A549 (cell line): ENCODE results near the gene LLGL2. TPM values are rescaled to one million over a fixed set of nuclear protein-coding genes. Genes with fewer than 3 reads are reported as not detected.

Experiments used
- ATAC-seq, 2 experiments: fragments of 200-7000 bp in 1 of 2; fragments of >200 bp in 1 of 2; cut with Nextera tagmentation in 1 of 2; cut with Tn5 transposase in 1 of 2; 3 replicates each; pipeline versions ENCODE4 v1.8.0 to v1.9.1; 2018 to 2020; ENCODE audit warnings: mild to moderate bottlenecking in 1 of 2, moderate library complexity in 1 of 2
- CTCF ChIA-PET: fragments of 300-600 bp; sonication (Branson Sonifier 250); formaldehyde crosslinking; extraction: SDS; loops from one replicate; lab custom pipeline; 2021; ENCODE audit warnings: antibody characterized with exemption, inconsistent platforms; lab: Yijun Ruan, JAX
- POLR2A ChIA-PET: fragments of 350-600 bp; formaldehyde crosslinking; extraction: SDS; loops from one replicate; lab custom pipeline; 2021; ENCODE audit warnings: antibody characterized with exemption, inconsistent platforms; lab: Yijun Ruan, JAX
- DNase-seq, 2 experiments: peaks; one replicate each; pipeline versions ENCODE4 v3.0.0 to v3.0.0-alpha.2; 2011 to 2016; ENCODE audit warnings: low read depth in 1 of 2, low spot score in 1 of 2
- FAIRE-seq: peaks from 2 replicates; lab custom pipeline; 2011; peaks lifted over from hg19 to GRCh38; lab: Jason Lieb, UNC
- H3K27ac ChIP-seq, 2 experiments: fragments of >200 bp; sonication (Bioruptor Twin); formaldehyde crosslinking; 3 replicates each; pipeline ENCODE4 v1.5.1; 2016 to 2017
- H3K4me1 ChIP-seq: fragments of >200 bp; sonication (Bioruptor Twin); formaldehyde crosslinking; 3 replicates; pipeline ENCODE4 v1.6.1; 2016
- H3K4me2 ChIP-seq: fragments of >200 bp; sonication (Bioruptor Twin); formaldehyde crosslinking; 3 replicates; pipeline ENCODE4 v1.6.1; 2016
- H3K4me3 ChIP-seq: fragments of >200 bp; sonication (Bioruptor Twin); formaldehyde crosslinking; 3 replicates; pipeline ENCODE4 v1.5.1; 2016
- H3K9me3 ChIP-seq: fragments of >200 bp; sonication (Bioruptor Twin); formaldehyde crosslinking; 3 replicates; pipeline ENCODE4 v1.6.1; 2016
- CBX8 ChIP-seq: fragments of 200-600 bp; sonication (generic); IDR thresholded peaks from 2 replicates; pipeline ENCODE4 v1.6.1; 2016
- EHF ChIP-seq: fragments of 250-450 bp; sonication (Bioruptor Pico); IDR thresholded peaks from 2 replicates; pipeline ENCODE4 v1.5.0; 2020; ENCODE audit warnings: mild to moderate bottlenecking
- ESRRA ChIP-seq: fragments of 150-350 bp; IDR thresholded peaks from 2 replicates; pipeline ENCODE4 v1.6.1; 2014; ENCODE audit warnings: mild to moderate bottlenecking, low read length, borderline replicate concordance
- FOSB ChIP-seq: fragments of 250-450 bp; sonication (Bioruptor Pico); IDR thresholded peaks from 2 replicates; pipeline ENCODE4 v1.5.0; 2020; ENCODE audit warnings: mild to moderate bottlenecking, moderate library complexity
- HDAC2 ChIP-seq: fragments of 200-600 bp; sonication (generic); IDR thresholded peaks from 2 replicates; pipeline ENCODE4 v1.6.1; 2016
- HOXA7 ChIP-seq: fragments of 250-450 bp; sonication (Bioruptor Pico); IDR thresholded peaks from 2 replicates; pipeline ENCODE4 v1.5.0; 2020; ENCODE audit warnings: mild to moderate bottlenecking, moderate library complexity
- MAZ ChIP-seq: fragments of 150-350 bp; IDR thresholded peaks from 2 replicates; pipeline ENCODE4 v1.6.1; 2014; ENCODE audit warnings: antibody characterized with exemption, low read depth, low read length, borderline replicate concordance
- NFE2L2 ChIP-seq: fragments of 150-350 bp; conservative IDR thresholded peaks from 2 replicates; pipeline ENCODE4 v1.6.1; 2014; ENCODE audit warnings: low read length
- RCOR1 ChIP-seq: fragments of 150-350 bp; IDR thresholded peaks from 2 replicates; pipeline ENCODE4 v1.6.1; 2014; ENCODE audit warnings: antibody characterized with exemption, low read length, low read depth
- TP53 ChIP-seq: fragments of 250-450 bp; sonication (Bioruptor Pico); IDR thresholded peaks from 2 replicates; pipeline ENCODE4 v1.5.0; 2021; ENCODE audit warnings: mild to moderate bottlenecking, moderate library complexity
- ZC3H11A ChIP-seq: fragments of 450-650 bp; IDR thresholded peaks from 2 replicates; pipeline ENCODE4 v1.6.1; 2014; ENCODE audit warnings: antibody characterized with exemption, mild to moderate bottlenecking
- ZFP36 ChIP-seq: fragments of 450-650 bp; IDR thresholded peaks from 2 replicates; pipeline ENCODE4 v1.6.1; 2014; ENCODE audit warnings: borderline replicate concordance; ENCODE audit not compliant: partially characterized antibody
- WGBS: methylation state at CpG from one replicate; pipeline ENCODE4 v1.1.6; 2017; ENCODE audit errors: missing lambda C conversion rate; 5-methylcytosine and 5-hydroxymethylcytosine counted together
- polyA plus RNA-seq, 4 experiments: library from polyadenylated mRNA; depleted of rRNA in 3 of 4; stranded (reverse); fragments of >200 nt; fragmentation: RNase III in 1 of 4; extraction: RNeasy Plus Mini Kit Qiagen cat#74134 plus additional on column Dnase treatment in 1 of 4; gene quantifications; 2 replicates in 3 of 4; 3 replicates in 1 of 4; pipeline ENCODE4 v1.2.3, GENCODE V29; 2011 to 2017
- TF ChIP-seq, protein P1 (sequence below): fragments of 450-650 bp; IDR thresholded peaks from 2 replicates; pipeline ENCODE4 v1.6.1; 2014; ENCODE audit warnings: antibody characterized with exemption
- TF ChIP-seq, protein P2 (sequence below): IDR thresholded peaks from 2 replicates; pipeline ENCODE4 v1.6.1; 2012
- TF ChIP-seq, protein P3 (sequence below): fragments of 200-600 bp; sonication (generic); IDR thresholded peaks from 2 replicates; pipeline ENCODE4 v1.6.1; 2016; ENCODE audit warnings: antibody characterized with exemption, mild to moderate bottlenecking, moderate library complexity
- TF ChIP-seq, protein P4 (sequence below): fragments of >200 bp; sonication (Bioruptor Twin); formaldehyde crosslinking; IDR thresholded peaks from 3 replicates; pipeline ENCODE4 v1.6.1; 2016
- TF ChIP-seq, protein P5 (sequence below): fragments of >200 bp; sonication (Bioruptor Twin); formaldehyde crosslinking; IDR thresholded peaks from 3 replicates; pipeline ENCODE4 v1.5.1; 2016

Gene LLGL2
- polyA plus RNA-seq, 2 of the 4 experiments (the other 2 are of a cell fraction), result 18.9 to 35.0 TPM

DNA sequence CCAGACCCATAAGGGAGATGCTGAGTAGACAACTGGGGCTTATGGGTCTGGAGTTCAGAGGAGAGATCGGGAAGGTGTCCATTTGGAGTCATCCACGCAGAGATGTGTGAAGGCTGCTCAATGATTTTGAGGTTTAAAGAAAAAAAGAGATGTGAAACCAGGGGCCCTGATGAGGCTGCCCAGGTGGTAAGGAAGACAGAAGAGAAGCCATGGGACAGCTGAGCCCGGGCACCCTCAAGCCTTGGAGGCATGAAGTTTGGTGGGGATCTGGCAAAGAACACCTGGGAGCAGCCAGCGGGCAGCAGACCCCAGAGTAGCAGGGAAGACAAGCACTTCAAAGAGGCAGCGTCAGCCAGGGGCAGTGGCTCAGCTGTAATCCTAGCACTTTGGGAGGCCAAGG lies 41.3 kb downstream of the LLGL2 start:
- FAIRE-seq (no peak), DNase-seq (no peak), ATAC-seq (no peak)
- ChIA-PET POLR2A (no interaction called here), CTCF (interaction anchor here (0.9 to 2.6 kb wide), 6 partner anchors 10 to 66 kb away, joined by 3 to 11 read pairs (median 4); partner anchors contain the start of gene SMIM5)
- H3K27ac ChIP-seq, result no peak overlapping the region
- TF ChIP-seq HOXA7 (CRISPR knock-in tag) (no peak), RCOR1 (no peak), EHF (CRISPR knock-in tag) (no peak), FOSB (CRISPR knock-in tag) (no peak), CBX8 (no peak), HDAC2 (no peak), MAZ (no peak), NFE2L2 (no peak), TP53 (CRISPR knock-in tag) (no peak), ZC3H11A (no peak), ZFP36 (no peak), ESRRA (no peak)
- TF ChIP-seq, protein P1, sequence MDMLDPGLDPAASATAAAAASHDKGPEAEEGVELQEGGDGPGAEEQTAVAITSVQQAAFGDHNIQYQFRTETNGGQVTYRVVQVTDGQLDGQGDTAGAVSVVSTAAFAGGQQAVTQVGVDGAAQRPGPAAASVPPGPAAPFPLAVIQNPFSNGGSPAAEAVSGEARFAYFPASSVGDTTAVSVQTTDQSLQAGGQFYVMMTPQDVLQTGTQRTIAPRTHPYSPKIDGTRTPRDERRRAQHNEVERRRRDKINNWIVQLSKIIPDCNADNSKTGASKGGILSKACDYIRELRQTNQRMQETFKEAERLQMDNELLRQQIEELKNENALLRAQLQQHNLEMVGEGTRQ, result no peak
- TF ChIP-seq, protein P2, sequence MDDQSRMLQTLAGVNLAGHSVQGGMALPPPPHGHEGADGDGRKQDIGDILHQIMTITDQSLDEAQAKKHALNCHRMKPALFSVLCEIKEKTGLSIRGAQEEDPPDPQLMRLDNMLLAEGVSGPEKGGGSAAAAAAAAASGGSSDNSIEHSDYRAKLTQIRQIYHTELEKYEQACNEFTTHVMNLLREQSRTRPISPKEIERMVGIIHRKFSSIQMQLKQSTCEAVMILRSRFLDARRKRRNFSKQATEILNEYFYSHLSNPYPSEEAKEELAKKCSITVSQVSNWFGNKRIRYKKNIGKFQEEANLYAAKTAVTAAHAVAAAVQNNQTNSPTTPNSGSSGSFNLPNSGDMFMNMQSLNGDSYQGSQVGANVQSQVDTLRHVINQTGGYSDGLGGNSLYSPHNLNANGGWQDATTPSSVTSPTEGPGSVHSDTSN, result no peak
- TF ChIP-seq, protein P3, sequence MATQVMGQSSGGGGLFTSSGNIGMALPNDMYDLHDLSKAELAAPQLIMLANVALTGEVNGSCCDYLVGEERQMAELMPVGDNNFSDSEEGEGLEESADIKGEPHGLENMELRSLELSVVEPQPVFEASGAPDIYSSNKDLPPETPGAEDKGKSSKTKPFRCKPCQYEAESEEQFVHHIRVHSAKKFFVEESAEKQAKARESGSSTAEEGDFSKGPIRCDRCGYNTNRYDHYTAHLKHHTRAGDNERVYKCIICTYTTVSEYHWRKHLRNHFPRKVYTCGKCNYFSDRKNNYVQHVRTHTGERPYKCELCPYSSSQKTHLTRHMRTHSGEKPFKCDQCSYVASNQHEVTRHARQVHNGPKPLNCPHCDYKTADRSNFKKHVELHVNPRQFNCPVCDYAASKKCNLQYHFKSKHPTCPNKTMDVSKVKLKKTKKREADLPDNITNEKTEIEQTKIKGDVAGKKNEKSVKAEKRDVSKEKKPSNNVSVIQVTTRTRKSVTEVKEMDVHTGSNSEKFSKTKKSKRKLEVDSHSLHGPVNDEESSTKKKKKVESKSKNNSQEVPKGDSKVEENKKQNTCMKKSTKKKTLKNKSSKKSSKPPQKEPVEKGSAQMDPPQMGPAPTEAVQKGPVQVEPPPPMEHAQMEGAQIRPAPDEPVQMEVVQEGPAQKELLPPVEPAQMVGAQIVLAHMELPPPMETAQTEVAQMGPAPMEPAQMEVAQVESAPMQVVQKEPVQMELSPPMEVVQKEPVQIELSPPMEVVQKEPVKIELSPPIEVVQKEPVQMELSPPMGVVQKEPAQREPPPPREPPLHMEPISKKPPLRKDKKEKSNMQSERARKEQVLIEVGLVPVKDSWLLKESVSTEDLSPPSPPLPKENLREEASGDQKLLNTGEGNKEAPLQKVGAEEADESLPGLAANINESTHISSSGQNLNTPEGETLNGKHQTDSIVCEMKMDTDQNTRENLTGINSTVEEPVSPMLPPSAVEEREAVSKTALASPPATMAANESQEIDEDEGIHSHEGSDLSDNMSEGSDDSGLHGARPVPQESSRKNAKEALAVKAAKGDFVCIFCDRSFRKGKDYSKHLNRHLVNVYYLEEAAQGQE, result no peak
- TF ChIP-seq, protein P4, sequence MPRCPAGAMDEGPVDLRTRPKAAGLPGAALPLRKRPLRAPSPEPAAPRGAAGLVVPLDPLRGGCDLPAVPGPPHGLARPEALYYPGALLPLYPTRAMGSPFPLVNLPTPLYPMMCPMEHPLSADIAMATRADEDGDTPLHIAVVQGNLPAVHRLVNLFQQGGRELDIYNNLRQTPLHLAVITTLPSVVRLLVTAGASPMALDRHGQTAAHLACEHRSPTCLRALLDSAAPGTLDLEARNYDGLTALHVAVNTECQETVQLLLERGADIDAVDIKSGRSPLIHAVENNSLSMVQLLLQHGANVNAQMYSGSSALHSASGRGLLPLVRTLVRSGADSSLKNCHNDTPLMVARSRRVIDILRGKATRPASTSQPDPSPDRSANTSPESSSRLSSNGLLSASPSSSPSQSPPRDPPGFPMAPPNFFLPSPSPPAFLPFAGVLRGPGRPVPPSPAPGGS, result no peak
- TF ChIP-seq, protein P5, sequence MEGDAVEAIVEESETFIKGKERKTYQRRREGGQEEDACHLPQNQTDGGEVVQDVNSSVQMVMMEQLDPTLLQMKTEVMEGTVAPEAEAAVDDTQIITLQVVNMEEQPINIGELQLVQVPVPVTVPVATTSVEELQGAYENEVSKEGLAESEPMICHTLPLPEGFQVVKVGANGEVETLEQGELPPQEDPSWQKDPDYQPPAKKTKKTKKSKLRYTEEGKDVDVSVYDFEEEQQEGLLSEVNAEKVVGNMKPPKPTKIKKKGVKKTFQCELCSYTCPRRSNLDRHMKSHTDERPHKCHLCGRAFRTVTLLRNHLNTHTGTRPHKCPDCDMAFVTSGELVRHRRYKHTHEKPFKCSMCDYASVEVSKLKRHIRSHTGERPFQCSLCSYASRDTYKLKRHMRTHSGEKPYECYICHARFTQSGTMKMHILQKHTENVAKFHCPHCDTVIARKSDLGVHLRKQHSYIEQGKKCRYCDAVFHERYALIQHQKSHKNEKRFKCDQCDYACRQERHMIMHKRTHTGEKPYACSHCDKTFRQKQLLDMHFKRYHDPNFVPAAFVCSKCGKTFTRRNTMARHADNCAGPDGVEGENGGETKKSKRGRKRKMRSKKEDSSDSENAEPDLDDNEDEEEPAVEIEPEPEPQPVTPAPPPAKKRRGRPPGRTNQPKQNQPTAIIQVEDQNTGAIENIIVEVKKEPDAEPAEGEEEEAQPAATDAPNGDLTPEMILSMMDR, result no peak
- H3K4me3 ChIP-seq, result no peak overlapping the region
- H3K9me3 ChIP-seq, result no peaks in the 10 kb centered on the region
- WGBS, result 88% methylated on average over 5 of the region's 5 CpGs
- H3K4me2 ChIP-seq, result no peak overlapping the region
- peaks cover 20% of the 10 kb centered on the region for H3K4me1 ChIP-seq
